ENCODE results near the gene MEST. TPM values are rescaled to one million over a fixed set of nuclear protein-coding genes. Genes with fewer than 3 reads are reported as not detected.
"Not testable (repeated sequence)": the region's sequence is repeated elsewhere in the genome, so short reads cannot be mapped to it uniquely, and the experiment has no call there.

MEST gene
- total RNA-seq, 1 experiment from 2014 or later: not detected

GRCh38 chr7:130485734-130486113, 6.2 kb upstream of the MEST start:
- DNase-seq (ENCODE audit: low spot score): no peak

- DNase-seq (ENCODE audit: low spot score): no peak
Measured at GRCh38 chr7:130486114-130486953, 5.6 kb upstream of the MEST start.

GRCh38 chr7:130486954-130487436, 4.9 kb upstream of the MEST start:
- peak; percentile 16 for DNase-seq (ENCODE audit: low spot score)

GRCh38 chr7:130488392-130489139, 3.3 kb upstream of the MEST start:
- DNase-seq (ENCODE audit: low spot score): no peak

GRCh38 chr7:130489140-130489983, 2.5 kb upstream of the MEST start:
- DNase-seq (ENCODE audit: low spot score): peak; percentile 92

- no peak for DNase-seq (ENCODE audit: low spot score)
Measured at GRCh38 chr7:130490311-130490791, 1.5 kb upstream of the MEST start.

- no peak for DNase-seq (ENCODE audit: low spot score)
Measured at GRCh38 chr7:130490888-130491804, 739 bp upstream of the MEST start.

GRCh38 chr7:130492523-130493274, 814 bp downstream of the MEST start:
- no peak for DNase-seq (ENCODE audit: low spot score)

GRCh38 chr7:130493275-130493873, 1.5 kb downstream of the MEST start:
- no peak for DNase-seq (ENCODE audit: low spot score)

GRCh38 chr7:130494431-130494858, 2.6 kb downstream of the MEST start:
- no peak for DNase-seq (ENCODE audit: low spot score)

GRCh38 chr7:130500463-130500862, 8.6 kb downstream of the MEST start:
- no peak for DNase-seq (ENCODE audit: low spot score)

- no peak for DNase-seq (ENCODE audit: low spot score)
Measured at GRCh38 chr7:130500910-130501309, 9.0 kb downstream of the MEST start.

- DNase-seq (ENCODE audit: low spot score): no peak
Measured at GRCh38 chr7:130505753-130506152, 13.9 kb downstream of the MEST start.

- no peak for DNase-seq (ENCODE audit: low spot score)
Measured at GRCh38 chr7:130506358-130506757, 14.5 kb downstream of the MEST start.

- not testable (repeated sequence) for DNase-seq (ENCODE audit: low spot score)
Measured at GRCh38 chr7:130512038-130512437, 20.2 kb downstream of the MEST start.

GRCh38 chr7:130513447-130513846, 21.6 kb downstream of the MEST start:
- DNase-seq (ENCODE audit: low spot score): no peak

GRCh38 chr7:130515315-130516040, 23.6 kb downstream of the MEST start:
- DNase-seq (ENCODE audit: low spot score): no peak

- DNase-seq (ENCODE audit: low spot score): no peak
Measured at GRCh38 chr7:130521258-130521951, 29.5 kb downstream of the MEST start.

Measured in A172 (cell line).